HG03439 (cell line): ENCODE measurements around the gene KNL1.
"Not testable (repeated sequence)": the region's sequence is repeated elsewhere in the genome, so short reads cannot be mapped to it uniquely, and the experiment has no call there.

ENCODE experiments used
- ATAC-seq: cut with Tn5 transposase; IDR thresholded peaks from one replicate; pipeline ENCODE4 v1.9.1; 2021; ENCODE audit warnings: mild to moderate bottlenecking, moderate library complexity; ENCODE audit not compliant: unreplicated experiment

KNL1 gene

DNA sequence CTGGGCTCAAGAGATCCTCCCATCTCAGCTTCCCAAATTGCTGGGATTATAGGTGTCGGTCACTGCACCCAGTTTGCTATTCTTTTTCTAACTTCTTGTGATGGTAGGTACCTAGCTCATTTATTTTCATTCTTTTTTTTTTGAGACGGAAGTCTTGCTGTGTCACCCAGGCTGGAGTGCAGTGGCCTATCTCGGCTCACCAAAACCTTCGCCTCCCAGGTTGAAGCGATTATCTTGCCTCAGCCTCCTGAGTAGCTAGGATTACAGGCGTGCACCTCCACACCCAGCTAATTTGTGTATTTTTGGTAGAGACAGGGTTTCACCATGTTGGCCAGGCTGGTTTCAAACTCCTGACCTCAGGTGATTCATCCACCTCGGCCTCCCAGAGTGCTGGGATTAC lies 70.9 kb downstream of the KNL1 start:
- ATAC-seq = no peak

- ATAC-seq = not testable (repeated sequence)
Measured at GRCh38 chr15:40676290-40676689, 82.2 kb downstream of the KNL1 start.

- ATAC-seq = not testable (repeated sequence)
Measured at GRCh38 chr15:40676906-40677305, 82.9 kb downstream of the KNL1 start.

- no peak for ATAC-seq
Measured at GRCh38 chr15:40680151-40680550, 86.1 kb downstream of the KNL1 start.

- not testable (repeated sequence) for ATAC-seq
Measured at GRCh38 chr15:40680959-40681358, 86.9 kb downstream of the KNL1 start.

- no peak for ATAC-seq
Measured at GRCh38 chr15:40684381-40684780, 90.3 kb downstream of the KNL1 start.

DNA sequence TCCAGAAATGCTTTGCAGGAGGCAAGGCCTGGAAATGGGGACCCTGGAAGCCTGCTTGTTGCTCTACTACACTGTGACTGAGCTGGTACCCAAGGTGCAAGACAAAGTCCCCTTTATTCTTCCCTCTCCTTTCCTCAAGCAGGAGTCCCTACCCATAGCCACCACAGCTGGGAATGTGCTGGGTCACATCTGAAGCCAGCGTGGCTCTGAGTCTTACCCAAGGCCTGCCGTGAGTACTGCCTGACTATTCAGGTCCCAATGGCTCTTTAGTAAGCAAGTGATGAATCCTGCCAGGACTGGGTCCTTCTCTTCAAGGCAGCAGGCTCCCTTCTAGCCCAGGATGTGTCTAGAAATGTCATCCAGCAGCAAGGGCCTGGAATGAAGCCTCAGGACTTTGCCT lies 91.3 kb downstream of the KNL1 start:
- no peak for ATAC-seq

GRCh38 chr15:40688932-40689799 lies 95.1 kb downstream of the KNL1 start:
- ATAC-seq = no peak

GRCh38 chr15:40691737-40692136 lies 97.7 kb downstream of the KNL1 start:
- ATAC-seq = no peak

DNA sequence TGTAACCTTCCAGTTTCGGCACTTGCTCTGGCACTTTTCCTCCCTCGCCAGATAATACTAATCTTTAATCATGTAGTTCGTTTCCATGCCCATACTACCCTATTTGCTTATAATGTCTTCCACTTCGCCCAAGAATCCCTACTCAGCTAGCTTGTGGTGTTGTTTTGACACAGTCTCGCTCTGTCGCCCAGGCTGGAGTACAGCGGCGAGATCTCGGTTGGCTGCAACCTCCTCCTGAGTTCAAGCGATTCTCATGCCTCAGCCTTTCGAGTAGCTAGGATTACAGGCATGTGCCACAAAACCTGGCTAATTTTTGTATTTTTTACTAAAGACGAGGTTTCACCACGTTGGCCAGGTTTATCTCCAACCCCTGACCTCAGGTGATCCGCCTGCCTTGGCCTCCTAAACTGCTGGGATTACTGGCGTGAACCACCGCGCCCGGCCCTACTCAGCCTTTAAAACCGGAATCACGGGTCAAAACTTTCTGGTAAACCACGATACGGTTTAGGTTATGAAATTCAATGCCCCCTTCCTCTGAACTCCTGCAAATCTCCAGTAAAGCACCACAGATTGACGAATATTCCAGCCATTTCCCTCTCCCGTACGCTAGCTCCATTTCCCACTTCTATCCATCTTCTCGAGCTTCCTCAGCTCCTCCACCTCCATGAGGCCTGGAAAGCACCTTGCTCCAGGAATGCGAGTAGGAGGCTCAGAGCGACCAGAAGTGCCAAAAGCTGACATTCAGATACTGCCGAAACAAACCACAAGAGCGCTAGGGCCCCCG lies 100.0 kb downstream of the KNL1 start:
- ATAC-seq = peak; percentile 8

DNA sequence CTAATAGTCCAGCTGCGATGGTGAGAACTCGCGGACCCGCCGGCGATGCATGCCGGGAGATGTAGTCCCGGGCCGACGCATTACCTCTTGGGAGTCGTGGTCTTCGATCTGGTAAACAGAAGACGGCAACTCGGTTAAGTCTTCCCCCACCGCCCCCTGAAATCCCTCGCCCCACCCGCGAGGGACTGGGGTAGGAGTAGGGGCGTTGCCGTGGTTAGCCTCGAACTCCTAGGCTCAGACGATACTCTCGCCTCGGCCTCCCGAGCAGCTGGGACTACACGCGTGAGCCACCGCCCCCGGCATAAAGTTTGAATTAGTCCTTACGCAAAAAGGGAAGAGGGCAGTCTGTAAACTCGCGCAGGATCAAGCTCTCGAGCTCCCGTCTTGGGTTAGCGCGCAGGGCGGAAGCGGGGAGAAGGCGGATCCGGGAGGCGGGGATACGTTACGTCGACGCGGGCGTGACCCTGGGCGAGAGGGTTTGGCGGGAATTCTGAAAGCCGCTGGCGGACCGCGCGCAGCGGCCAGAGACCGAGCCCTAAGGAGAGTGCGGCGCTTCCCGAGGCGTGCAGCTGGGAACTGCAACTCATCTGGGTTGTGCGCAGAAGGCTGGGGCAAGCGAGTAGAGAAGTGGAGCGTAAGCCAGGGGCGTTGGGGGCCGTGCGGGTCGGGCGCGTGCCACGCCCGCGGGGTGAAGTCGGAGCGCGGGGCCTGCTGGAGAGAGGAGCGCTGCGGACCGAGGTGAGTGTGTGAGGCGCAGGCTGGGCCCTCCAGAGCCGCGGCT lies 100.8 kb downstream of the KNL1 start, which contains the start of gene RAD51:
RAD51 (plus strand) TSS at position 487 of the 781 bp plus-strand sequence. CDS start 3,585 bp downstream, outside the sequence.
- ATAC-seq = peak; percentile 78

DNA sequence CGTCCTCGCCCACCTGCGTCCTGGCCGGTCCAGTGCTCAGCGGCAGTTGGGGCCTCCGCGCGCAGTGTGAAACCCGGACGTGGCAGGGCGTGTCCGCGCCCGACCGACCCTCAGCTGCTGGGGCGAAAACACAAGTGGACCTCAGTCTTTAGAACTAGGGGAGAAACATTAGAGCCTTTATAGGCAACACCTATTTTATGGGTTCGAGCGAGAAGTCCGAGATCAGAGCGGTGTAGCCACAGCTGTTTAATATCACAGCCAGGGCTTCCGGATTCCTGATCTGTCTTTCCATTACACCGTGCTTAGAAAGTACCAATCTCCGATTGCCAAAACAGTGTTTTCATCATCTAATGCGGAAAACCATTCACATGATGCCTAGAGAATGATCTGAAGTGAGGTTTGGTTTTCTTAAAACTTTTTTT lies 101.4 kb downstream of the KNL1 start:
- ATAC-seq = peak; percentile 29

DNA sequence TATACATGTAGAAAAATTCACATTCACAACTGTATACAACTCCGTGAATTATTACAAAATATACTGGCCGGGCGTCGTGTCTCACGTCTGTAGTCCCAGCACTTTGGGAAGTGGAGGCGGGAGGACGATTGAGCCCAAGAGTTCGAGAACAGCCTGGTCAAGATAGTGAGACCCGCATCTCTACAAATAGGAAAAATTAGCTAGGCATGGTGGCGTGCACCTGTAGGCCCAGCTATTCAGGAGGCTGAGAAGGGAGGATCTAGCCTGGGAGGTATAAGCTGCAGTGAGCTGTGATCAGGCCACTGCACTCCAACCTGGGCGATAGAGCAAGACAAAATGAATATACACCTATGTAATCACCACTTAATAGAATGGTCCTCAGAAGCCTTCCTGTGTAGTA lies 102.2 kb downstream of the KNL1 start:
- ATAC-seq = no peak

GRCh38 chr15:40697916-40698315 lies 103.9 kb downstream of the KNL1 start:
- no peak for ATAC-seq

- no peak for ATAC-seq
Measured at GRCh38 chr15:40702077-40702476, 108.0 kb downstream of the KNL1 start.

DNA sequence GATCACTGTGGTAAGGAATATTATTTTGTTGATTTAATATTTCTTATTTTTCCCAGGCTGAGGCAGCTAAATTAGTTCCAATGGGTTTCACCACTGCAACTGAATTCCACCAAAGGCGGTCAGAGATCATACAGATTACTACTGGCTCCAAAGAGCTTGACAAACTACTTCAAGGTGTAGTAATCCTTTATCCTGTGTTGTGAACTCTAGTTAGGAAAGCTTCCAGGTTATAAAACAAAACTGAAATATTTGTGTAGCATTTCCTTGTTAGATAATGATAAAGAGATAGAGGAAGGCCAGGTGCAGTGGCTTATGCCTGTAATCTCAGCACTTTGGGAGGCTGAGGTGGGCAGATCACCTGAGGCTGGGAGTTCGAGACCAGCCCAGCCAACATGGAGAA lies 112.1 kb downstream of the KNL1 start:
- ATAC-seq = no peak
